Large intestine (tissue), 3 donors: ENCODE measurements around the gene ATPAF1. TPM values are rescaled to one million over a fixed set of nuclear protein-coding genes. Genes with fewer than 3 reads are reported as not detected.

ENCODE experiments used
- DNase-seq, 2 donors: peaks; one replicate each; pipeline versions ENCODE4 v3.0.0 to v3.0.0-alpha.2; 2013
- H3K27ac ChIP-seq: one replicate; pipeline ENCODE4 v1.5.1; 2013; ENCODE audit warnings: low read length
- H3K27me3 ChIP-seq: 2 replicates; pipeline ENCODE4 v1.6.1; 2013; ENCODE audit warnings: low read length; ENCODE audit not compliant: control insufficient read depth, insufficient read depth
- H3K36me3 ChIP-seq: 2 replicates; pipeline ENCODE4 v1.6.1; 2013; ENCODE audit warnings: low read length; ENCODE audit not compliant: control insufficient read depth, insufficient read depth
- H3K4me1 ChIP-seq: one replicate; pipeline ENCODE4 v1.6.1; 2013; ENCODE audit warnings: low read length; ENCODE audit not compliant: control insufficient read depth, insufficient read depth
- H3K4me3 ChIP-seq: one replicate; pipeline ENCODE4 v1.5.1; 2013; ENCODE audit warnings: low read length
- H3K9me3 ChIP-seq: one replicate; pipeline ENCODE4 v1.6.1; 2013; ENCODE audit warnings: mild to moderate bottlenecking, low read depth, low read length, moderate library complexity; ENCODE audit not compliant: control insufficient read depth
- WGBS: methylation state at CpG from one replicate; pipeline ENCODE4 v1.1.5; 2013; ENCODE audit warnings: low lambda C conversion rate; ENCODE audit not compliant: insufficient coverage; 5-methylcytosine and 5-hydroxymethylcytosine counted together
- polyA plus RNA-seq: library from polyadenylated mRNA; unstranded; fragments of 120-200 nt; gene quantifications from one replicate; pipeline ENCODE4 v1.2.1, GENCODE V29; 2013

ATPAF1 gene
- polyA plus RNA-seq, 1 donor = 48.9 TPM

DNA sequence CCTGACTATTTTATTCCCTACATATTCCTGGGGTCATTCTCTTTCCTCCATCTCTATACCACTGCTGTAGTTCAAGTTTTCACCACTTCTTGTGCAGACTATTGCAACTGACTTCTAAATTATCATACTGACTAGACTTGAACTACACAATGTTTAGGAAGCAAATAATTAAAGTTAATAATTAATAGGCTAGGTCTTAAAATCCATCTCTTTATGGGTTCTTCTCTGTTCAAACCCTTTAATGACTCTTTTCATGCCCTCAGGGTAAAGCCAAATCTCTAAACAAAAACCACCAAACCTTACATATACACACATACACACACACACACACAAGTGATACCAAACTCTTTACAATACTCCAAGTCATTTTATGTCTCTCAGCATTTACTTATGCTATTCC, 29.2 kb downstream of the ATPAF1 start:
- H3K4me1 ChIP-seq = peaks cover 4% of the 10 kb centered on the region
- no peak overlapping the region for H3K27ac ChIP-seq
- H3K36me3 ChIP-seq = peaks cover 39% of the 10 kb centered on the region

DNA sequence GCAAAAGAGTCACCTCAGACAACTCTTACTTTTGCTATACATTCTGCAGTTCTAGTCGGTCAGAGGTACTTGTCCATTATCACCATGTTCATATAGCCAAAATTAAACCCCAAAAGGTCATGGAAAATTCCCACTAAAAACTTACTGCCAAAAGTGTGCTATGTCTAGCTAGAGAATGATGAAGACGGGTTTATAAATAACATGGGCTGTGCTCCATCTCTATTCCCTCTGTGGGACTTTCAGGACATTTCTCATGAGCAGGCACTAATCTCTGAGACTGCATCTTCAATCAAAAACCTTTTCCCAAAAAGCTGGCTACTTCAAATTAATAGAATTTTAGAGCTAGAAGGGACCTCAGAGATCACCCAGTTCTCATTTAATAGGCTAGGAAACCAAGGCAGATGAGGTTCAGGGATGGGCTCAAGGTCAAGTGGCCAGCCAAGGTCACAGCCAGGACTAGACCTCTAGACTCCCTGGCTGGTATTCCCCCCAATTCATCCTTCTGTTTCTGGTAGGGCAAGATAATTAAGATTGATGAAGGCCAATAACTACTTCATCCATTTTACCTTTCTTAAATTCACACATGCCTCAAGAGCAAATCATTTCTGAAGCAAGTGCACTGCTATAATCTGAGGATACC, 30.6 kb downstream of the ATPAF1 start:
- DNase-seq = no peak
- Histone ChIP-seq H3K4me1 (peaks cover 4% of the 10 kb centered on the region), H3K9me3 (no peaks in the 10 kb centered on the region), H3K27me3 (no peaks in the 10 kb centered on the region), H3K36me3 (peaks cover 46% of the 10 kb centered on the region), H3K27ac (no peak overlapping the region), H3K4me3 (no peak overlapping the region)
- no CpG with 5 or more reads among the region's 2 CpGs for WGBS

More for the DNA sequence above, 29.2 kb downstream of the ATPAF1 start:
- no peaks in the 10 kb centered on the region for H3K9me3 ChIP-seq
- H3K4me3 ChIP-seq = no peak overlapping the region
- H3K27me3 ChIP-seq = no peaks in the 10 kb centered on the region
- peak in 1 of 2 donors; percentile 24 for DNase-seq

DNA sequence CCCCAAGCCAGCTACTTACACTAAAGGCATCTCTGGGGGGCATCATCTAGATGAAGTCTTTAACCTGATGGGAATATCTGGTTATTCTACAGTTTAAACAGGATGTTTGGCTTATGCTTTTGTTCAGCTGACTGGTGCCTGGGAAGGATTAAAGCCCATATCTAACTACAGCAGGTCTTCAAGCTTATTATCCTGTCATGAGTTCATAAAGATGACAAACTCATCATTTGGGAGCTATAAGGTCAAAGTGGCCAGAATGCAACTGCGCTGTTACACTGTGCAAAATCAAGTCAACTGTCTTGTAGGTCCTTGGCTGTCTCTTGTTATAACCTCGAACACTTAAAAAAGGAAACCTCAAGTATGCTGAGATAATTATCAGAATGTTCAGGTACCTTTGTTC, 33.0 kb downstream of the ATPAF1 start:
- DNase-seq = no peak
- 100% methylated on average over 1 of the region's 2 CpGs for WGBS
- Histone ChIP-seq H3K4me1 (peaks cover 4% of the 10 kb centered on the region), H3K4me3 (no peak overlapping the region), H3K36me3 (peaks cover 53% of the 10 kb centered on the region), H3K27me3 (no peaks in the 10 kb centered on the region), H3K9me3 (no peaks in the 10 kb centered on the region), H3K27ac (no peak overlapping the region)

DNA sequence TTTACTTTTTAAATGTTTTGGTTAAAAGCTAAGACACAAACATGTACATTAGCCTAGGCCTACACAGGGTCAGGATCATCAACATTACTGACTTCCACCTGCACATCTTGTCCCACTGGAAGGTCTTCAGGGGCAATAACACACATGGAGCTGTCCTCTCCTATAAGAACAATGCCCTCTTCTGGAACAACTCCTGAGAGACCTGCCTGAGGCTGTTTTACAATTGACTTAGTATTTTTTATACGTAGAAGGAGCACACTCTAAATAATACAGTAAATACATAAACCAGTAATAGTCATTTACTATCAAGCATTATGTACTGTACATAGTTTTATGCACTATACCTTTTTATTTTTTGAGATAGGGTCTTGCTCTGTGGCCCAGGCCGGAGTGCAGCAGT, 37.4 kb downstream of the ATPAF1 start:
- peaks cover 37% of the 10 kb centered on the region for H3K36me3 ChIP-seq
- no peak for DNase-seq

DNA sequence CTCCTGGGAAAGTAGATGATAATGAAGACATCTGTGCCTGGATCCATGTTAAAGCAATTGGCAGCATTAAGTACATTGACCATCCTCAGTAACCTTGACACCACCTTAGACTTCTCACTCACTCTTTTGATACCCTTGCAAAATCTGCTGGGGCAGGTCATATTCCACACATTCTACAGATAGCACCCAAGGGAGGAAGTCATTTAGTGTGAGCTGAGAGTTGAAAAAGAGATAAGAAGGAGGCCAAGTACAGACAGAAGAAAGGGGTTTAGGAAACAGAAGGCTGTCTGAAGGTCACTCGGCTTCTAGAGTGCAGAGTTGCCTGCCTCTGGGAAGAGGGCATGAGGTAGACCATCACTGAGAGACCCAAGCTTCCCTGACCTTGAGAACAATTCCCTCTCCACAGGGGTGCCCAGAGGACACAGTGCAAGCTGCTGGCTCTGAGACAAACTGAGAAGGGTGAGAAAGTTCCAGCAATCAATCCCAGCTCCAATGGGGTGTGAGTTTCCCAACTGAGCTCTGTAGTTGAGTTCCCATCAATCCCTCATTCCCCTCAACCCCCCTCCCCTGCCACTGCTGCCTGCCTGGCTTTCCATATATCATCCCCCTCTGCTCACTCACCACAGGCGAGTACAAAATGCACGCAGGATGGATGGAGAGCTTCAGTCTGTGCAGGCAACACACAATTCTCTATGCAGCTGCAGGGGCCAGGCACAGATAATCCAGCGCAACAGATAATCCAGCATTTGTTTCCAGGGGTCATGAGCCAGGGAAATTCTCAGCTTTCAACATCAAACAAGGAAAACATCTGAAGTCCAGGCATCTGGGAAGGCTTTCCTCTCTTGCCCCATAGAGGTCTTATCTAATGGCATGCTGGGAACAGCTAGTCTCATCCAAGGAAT, 44.2 kb downstream of the ATPAF1 start:
- Histone ChIP-seq H3K36me3 (no peaks in the 10 kb centered on the region), H3K27ac (no peak overlapping the region), H3K27me3 (no peaks in the 10 kb centered on the region), H3K4me1 (peaks cover 18% of the 10 kb centered on the region), H3K4me3 (no peak overlapping the region), H3K9me3 (no peaks in the 10 kb centered on the region)
- peak in 1 of 2 donors; percentile 56 for DNase-seq
- WGBS = no CpG with 5 or more reads among the region's 4 CpGs

More for the DNA sequence above, 37.4 kb downstream of the ATPAF1 start:
- WGBS = no CpG with 5 or more reads among the region's 2 CpGs
- no peaks in the 10 kb centered on the region for H3K27me3 ChIP-seq
- H3K9me3 ChIP-seq = no peaks in the 10 kb centered on the region
- H3K4me3 ChIP-seq = no peak overlapping the region
- H3K4me1 ChIP-seq = no peaks in the 10 kb centered on the region
- no peak overlapping the region for H3K27ac ChIP-seq

DNA sequence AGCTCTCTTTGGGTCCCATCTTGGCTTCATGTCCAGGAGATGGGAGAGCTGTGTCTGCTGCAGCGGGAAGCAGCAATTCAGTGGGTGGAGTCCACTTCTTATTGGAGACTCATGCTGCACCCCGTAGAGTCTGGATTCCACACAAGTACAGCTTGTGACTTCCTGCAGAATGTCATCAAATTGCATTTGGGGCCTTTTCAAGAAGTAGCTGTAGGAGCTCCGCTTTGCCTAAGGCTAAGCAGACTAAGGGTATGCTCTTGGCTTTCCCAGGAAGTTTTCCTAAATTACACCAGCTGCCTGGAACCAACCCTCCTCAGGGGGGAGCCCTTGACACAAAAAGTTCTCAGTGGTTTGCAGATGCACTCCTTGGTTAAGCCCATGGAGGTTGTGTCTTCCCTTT, 45.8 kb downstream of the ATPAF1 start:
- H3K27me3 ChIP-seq = no peaks in the 10 kb centered on the region
- DNase-seq = no peak
- H3K4me1 ChIP-seq = peaks cover 18% of the 10 kb centered on the region
- H3K27ac ChIP-seq = no peak overlapping the region
- no peaks in the 10 kb centered on the region for H3K9me3 ChIP-seq
- H3K4me3 ChIP-seq = no peak overlapping the region
- H3K36me3 ChIP-seq = no peaks in the 10 kb centered on the region
- no CpG with 5 or more reads among the region's 3 CpGs for WGBS

DNA sequence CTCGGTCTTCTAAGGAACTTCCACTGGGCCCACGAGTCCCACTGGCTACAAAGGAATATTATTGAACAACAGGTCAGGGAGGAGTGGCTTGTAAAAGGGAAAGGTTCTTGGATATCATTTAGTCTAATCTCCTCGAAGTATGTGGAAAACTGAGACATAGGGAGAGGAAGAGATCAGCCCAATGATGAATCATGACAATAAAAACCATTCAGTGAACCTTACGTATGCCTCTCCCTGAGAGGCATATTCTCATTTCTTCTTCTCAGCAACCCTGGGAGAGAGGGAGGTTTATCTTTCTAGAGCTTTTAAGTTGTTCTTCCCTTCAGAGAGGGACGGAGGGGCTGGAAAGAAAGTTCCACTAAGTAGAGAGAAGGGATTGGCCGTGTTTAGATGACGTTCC, 46.2 kb downstream of the ATPAF1 start:
- Histone ChIP-seq H3K27ac (no peak overlapping the region), H3K4me3 (no peak overlapping the region), H3K9me3 (no peaks in the 10 kb centered on the region), H3K36me3 (no peaks in the 10 kb centered on the region), H3K4me1 (peaks cover 18% of the 10 kb centered on the region), H3K27me3 (no peaks in the 10 kb centered on the region)
- whole genome bisulfite sequencing = no CpG with 5 or more reads among the region's 7 CpGs
- no peak for DNase-seq

DNA sequence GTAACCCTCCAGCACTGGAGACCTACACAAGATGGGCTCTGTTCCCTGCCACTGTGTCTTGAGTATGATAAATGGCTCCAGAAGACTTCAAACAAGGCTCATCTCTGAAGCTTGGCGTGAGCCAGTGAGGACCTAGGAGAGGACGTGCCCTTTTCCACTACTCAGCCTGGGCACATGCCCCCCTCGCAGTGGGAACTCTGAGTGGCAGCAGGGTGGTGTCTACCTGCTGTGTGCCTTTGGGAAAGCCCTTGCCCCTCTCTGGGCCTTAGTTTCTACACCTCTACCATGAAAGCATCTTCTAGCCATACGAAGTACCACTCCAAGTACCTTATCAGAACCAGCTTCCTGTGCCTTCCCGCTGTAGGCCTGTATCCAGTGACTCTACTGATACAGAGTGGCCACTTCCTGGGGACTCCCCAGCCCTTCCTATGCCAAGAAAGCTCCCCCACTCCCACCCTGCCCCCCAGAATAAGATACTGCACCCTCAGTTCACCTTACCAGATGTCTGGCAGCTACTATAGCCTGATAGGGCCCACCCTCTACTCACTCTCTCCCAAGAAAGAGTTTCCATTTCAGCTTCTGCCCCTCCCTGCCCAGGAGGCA, 48.4 kb downstream of the ATPAF1 start:
- no CpG with 5 or more reads among the region's 5 CpGs for WGBS
- Histone ChIP-seq H3K4me1 (peaks cover 27% of the 10 kb centered on the region), H3K4me3 (no peak overlapping the region), H3K27me3 (no peaks in the 10 kb centered on the region), H3K27ac (no peak overlapping the region), H3K9me3 (no peaks in the 10 kb centered on the region), H3K36me3 (no peaks in the 10 kb centered on the region)
- no peak for DNase-seq

DNA sequence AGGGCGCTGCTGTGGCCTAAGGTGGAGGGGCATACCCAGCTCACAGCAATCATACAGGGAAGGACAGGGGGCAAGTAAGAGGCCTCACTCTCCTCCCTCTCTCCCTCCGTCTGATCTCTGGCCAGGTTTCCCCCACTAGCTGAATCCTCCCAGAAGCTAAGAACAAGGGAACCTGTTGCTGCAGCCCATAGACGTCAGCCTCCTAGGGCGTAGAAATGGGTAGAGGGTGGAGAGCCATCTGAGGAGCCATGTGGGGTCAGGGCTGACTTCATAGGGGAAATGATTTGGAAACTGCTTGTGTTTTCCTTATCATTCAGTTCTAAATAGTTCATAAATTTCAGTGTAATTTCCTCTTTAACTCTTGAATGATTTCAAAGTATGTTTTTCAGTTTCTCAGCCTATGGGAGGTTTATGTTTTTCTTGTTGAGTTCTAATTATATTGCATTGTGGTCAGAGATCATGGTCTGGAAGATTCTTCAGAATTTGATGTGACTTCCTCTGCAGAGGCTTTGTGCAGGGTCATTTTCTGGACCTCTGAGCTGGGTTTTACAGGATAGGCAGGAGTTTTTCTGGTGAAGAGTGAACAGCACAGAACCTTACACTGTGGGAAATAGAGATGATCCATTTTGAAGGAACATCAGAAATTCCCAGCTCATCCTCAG, 49.3 kb downstream of the ATPAF1 start:
- DNase-seq = no peak
- Histone ChIP-seq H3K9me3 (no peaks in the 10 kb centered on the region), H3K27me3 (no peaks in the 10 kb centered on the region), H3K4me3 (no peak overlapping the region), H3K4me1 (peaks cover 22% of the 10 kb centered on the region), H3K36me3 (no peaks in the 10 kb centered on the region), H3K27ac (no peak overlapping the region)
- 90% methylated on average over 2 of the region's 4 CpGs for WGBS

DNA sequence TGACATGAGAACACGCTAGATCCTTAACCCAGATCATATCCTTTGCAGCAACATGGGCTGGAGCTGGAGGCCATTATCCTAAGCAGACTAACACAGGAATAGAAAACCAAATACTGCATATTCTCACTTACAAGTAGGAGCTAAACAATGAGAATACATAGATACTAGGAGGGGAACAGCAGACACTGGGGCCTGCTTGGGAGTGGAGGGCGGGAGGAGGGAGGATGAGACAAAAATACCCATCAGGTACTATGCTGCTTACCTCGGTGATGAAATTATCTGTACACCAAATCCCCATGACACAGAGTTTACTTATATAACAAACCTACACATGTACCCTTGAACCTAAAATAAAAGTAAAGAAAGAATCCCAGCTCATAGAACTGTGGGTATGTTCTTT, 50.3 kb downstream of the ATPAF1 start:
- H3K36me3 ChIP-seq = peaks cover 4% of the 10 kb centered on the region
- no peaks in the 10 kb centered on the region for H3K27me3 ChIP-seq
- no CpG with 5 or more reads among the region's 3 CpGs for WGBS
- H3K4me3 ChIP-seq = no peak overlapping the region
- no peak overlapping the region for H3K27ac ChIP-seq
- no peak for DNase-seq
- H3K9me3 ChIP-seq = peaks cover under 1% of the 10 kb centered on the region
- peaks cover 18% of the 10 kb centered on the region for H3K4me1 ChIP-seq
